T-cell (primary cell): ENCODE data around the gene SIPA1L2. TPM values are rescaled to one million over a fixed set of nuclear protein-coding genes. Genes with fewer than 3 reads are reported as not detected.

Experiments
- ATAC-seq, 4 experiments: fragments of 200-7000 bp in 3 of 4; fragments of 150-1000 bp in 1 of 4; cut with Tn5 transposase; replicated peaks in 1 of 4; 1 replicate in 3 of 4; 2 replicates in 1 of 4; pipeline ENCODE4 v1.10.0; 2021; ENCODE audit warnings: moderate library complexity in 3 of 4, mild to moderate bottlenecking in 2 of 4, moderate number of reproducible peaks in 1 of 4
- CTCF ChIA-PET, 2 donors: fragments of 300-600 bp; sonication (Branson Sonifier 250); formaldehyde crosslinking; loops; one replicate each; lab custom pipeline; 2022; ENCODE audit warnings: antibody characterized with exemption in 2 of 2; lab: Charles Lee
- POLR2A ChIA-PET, 2 donors: fragments of 300-600 bp; sonication (Branson Sonifier 250); formaldehyde crosslinking; loops; one replicate each; lab custom pipeline; 2022; ENCODE audit warnings: antibody characterized with exemption in 2 of 2; lab: Charles Lee
- DNase-seq, 35 experiments: peaks; one replicate each; pipeline versions ENCODE4 v3.0.0 to v3.0.0-alpha.2; 2013 to 2023
- H3K27ac ChIP-seq: one replicate; pipeline ENCODE4 v1.5.1; 2013; ENCODE audit warnings: low read length
- H3K27me3 ChIP-seq, 2 experiments: replicated peaks in 1 of 2; 1 replicate in 1 of 2; 2 replicates in 1 of 2; pipeline versions ENCODE4 v1.6.1 to v1.7.0; 2013; ENCODE audit warnings: low read length in 1 of 2, mixed read lengths in 1 of 2; ENCODE audit not compliant: control insufficient read depth in 2 of 2, insufficient read depth in 2 of 2; ENCODE audit errors: extremely low read depth in 1 of 2
- H3K36me3 ChIP-seq, 2 donors: 1 replicate in 1 of 2; 2 replicates in 1 of 2; pipeline versions ENCODE4 v1.6.1 to v1.7.0; 2013; ENCODE audit warnings: low read length in 1 of 2; ENCODE audit not compliant: control insufficient read depth in 2 of 2, insufficient read depth in 1 of 2; ENCODE audit errors: extremely low read depth in 1 of 2
- H3K4me1 ChIP-seq, 2 experiments: 1 replicate in 1 of 2; 2 replicates in 1 of 2; pipeline versions ENCODE4 v1.6.1 to v1.7.0; 2013; ENCODE audit warnings: low read length in 2 of 2, mixed read lengths in 1 of 2; ENCODE audit not compliant: insufficient read depth in 2 of 2, control insufficient read depth in 1 of 2; ENCODE audit errors: extremely low read depth in 1 of 2
- H3K4me3 ChIP-seq, 2 donors: 1 replicate in 1 of 2; 2 replicates in 1 of 2; pipeline versions ENCODE4 v1.5.1 to v1.7.0; 2013; ENCODE audit warnings: mild to moderate bottlenecking in 2 of 2, low read length in 1 of 2, moderate library complexity in 1 of 2; ENCODE audit not compliant: control insufficient read depth in 1 of 2; ENCODE audit errors: extremely low read depth in 1 of 2
- H3K9me3 ChIP-seq: 2 replicates; pipeline ENCODE4 v1.7.0; 2013
- H3K27ac Mint-ChIP-seq, 2 donors: one replicate each; pipeline ENCODE4 v1.8.0; 2020 to 2021; ENCODE audit warnings: mild to moderate bottlenecking in 2 of 2, mixed read lengths in 2 of 2
- H3K27me3 Mint-ChIP-seq, 2 donors: one replicate each; pipeline ENCODE4 v1.8.0; 2021 to 2022; ENCODE audit warnings: mixed read lengths in 2 of 2
- H3K36me3 Mint-ChIP-seq: one replicate; pipeline ENCODE4 v1.8.0; 2021; ENCODE audit warnings: mixed read lengths
- H3K4me1 Mint-ChIP-seq, 3 donors: one replicate each; pipeline ENCODE4 v1.8.0; 2020 to 2022; ENCODE audit warnings: mixed read lengths in 3 of 3, mild to moderate bottlenecking in 1 of 3
- H3K4me3 Mint-ChIP-seq, 3 donors: one replicate each; pipeline ENCODE4 v1.8.0; 2020 to 2022; ENCODE audit warnings: mild to moderate bottlenecking in 3 of 3, mixed read lengths in 3 of 3, moderate library complexity in 3 of 3
- H3K9me3 Mint-ChIP-seq, 3 donors: one replicate each; pipeline ENCODE4 v1.8.0; 2020 to 2022; ENCODE audit warnings: mixed read lengths in 3 of 3
- WGBS: methylation state at CpG from one replicate; pipeline ENCODE4 v1.1.5; 2013; ENCODE audit warnings: missing lambda C conversion rate; ENCODE audit not compliant: insufficient coverage; 5-methylcytosine and 5-hydroxymethylcytosine counted together
- total RNA-seq, 35 experiments: library from RNA in 6 of 35; stranded (reverse) in 6 of 35; fragments of 120-200 nt in 1 of 35; gene quantifications; one replicate each; pipeline versions ENCODE4 v1.2.1 to v1.2.4 and lab custom pipeline; 2013 to 2026

Gene SIPA1L2, protein sequence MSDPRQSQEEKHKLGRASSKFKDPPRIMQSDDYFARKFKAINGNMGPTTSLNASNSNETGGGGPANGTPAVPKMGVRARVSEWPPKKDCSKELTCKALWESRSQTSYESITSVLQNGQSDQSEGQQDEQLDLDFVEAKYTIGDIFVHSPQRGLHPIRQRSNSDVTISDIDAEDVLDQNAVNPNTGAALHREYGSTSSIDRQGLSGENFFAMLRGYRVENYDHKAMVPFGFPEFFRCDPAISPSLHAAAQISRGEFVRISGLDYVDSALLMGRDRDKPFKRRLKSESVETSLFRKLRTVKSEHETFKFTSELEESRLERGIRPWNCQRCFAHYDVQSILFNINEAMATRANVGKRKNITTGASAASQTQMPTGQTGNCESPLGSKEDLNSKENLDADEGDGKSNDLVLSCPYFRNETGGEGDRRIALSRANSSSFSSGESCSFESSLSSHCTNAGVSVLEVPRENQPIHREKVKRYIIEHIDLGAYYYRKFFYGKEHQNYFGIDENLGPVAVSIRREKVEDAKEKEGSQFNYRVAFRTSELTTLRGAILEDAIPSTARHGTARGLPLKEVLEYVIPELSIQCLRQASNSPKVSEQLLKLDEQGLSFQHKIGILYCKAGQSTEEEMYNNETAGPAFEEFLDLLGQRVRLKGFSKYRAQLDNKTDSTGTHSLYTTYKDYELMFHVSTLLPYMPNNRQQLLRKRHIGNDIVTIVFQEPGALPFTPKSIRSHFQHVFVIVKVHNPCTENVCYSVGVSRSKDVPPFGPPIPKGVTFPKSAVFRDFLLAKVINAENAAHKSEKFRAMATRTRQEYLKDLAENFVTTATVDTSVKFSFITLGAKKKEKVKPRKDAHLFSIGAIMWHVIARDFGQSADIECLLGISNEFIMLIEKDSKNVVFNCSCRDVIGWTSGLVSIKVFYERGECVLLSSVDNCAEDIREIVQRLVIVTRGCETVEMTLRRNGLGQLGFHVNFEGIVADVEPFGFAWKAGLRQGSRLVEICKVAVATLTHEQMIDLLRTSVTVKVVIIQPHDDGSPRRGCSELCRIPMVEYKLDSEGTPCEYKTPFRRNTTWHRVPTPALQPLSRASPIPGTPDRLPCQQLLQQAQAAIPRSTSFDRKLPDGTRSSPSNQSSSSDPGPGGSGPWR (N-terminal part only)
- 1 to 10 TPM in 4 of 5 donors, under 1 TPM in 1; 0.70 to 3.3 (median 1.2) TPM for total RNA-seq
- total RNA-seq (2013), result 4.0 TPM
- total RNA-seq (lab: John Stamatoyannopoulos, UW), result 0.96 to 151 (median 7.1) reads per million in 29 experiments

DNA sequence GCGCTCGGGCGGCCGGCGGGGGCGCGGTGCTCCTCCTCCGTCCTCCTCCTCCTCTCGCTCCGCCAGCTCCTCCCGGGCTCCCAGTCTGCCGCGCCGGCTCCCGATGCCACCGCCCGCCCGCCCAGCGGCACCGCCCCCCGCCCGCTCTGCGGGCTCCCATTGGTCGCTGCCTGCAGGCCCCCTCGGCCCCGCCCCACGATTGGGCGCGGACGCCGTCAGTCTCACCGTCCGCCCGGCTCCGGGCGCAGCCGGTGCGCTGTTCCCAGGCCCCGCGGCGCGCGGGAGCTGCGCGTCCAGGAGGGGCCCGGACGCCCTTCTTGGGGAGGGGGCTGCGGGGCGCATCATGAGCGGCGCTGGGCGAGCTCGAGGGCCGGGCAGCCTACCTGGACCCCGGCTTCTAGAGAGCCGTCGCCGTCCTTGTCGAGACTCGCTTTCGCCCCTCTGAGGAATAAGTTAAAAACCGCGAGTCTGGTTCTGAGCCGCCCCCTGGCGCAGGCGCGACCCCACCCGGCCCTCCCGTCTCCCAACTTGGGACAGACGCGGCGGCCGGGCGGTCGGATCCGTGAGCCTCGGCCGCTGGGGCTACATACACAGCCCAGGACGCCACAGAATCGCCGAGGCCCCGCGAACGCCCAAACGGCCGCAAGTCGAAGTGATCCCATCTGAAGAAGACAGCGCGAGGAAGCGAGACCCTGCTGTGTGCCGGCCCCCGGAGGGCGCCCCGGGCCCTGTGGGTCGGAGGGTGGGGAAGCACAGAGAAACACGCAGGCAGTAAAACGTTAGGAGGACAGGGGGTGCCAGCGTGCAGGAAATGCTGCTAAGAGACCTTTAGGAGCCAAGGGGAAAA, at the start of gene SIPA1L2:
TSS of gene SIPA1L2 (minus strand) at position 87 of the 847 bp plus-strand sequence. CDS start 114,794 bp downstream, outside the sequence.
- ATAC-seq (peak; percentile 95 to 98 (median 96)), DNase-seq (peak; percentile 55 to 92 (median 76))
- Mint-ChIP-seq H3K9me3 (no peaks in the 10 kb centered on the region), H3K36me3 (no peaks in the 10 kb centered on the region), H3K4me3 (peak within 1 kb of the TSS; percentile 80 to 89 (median 87)), H3K4me1 (peaks cover 21 to 28% (median 28%) of the 10 kb centered on the region in 3 donors), H3K27ac (peak within 1 kb of the TSS in 1 of 2 donors; percentile 34), H3K27me3 (peaks cover 25 to 29% of the 10 kb centered on the region in 2 donors)
- POLR2A ChIA-PET, result interaction anchor here in 1 of 2 donors (0.7 kb wide), 1 partner anchor 12 kb away, joined by 3 read pairs; no protein-coding TSS in a partner anchor
- Histone ChIP-seq H3K27ac (no peak within 1 kb of the TSS), H3K4me3 (peak within 1 kb of the TSS; percentile 65 to 66), H3K27me3 (peaks cover 0 to 18% of the 10 kb centered on the region in 2 experiments), H3K36me3 (no peaks in the 10 kb centered on the region), H3K4me1 (peaks cover 8 to 19% of the 10 kb centered on the region in 2 experiments), H3K9me3 (no peaks in the 10 kb centered on the region)
- CTCF ChIA-PET, result no interaction called here
- WGBS, result under 1% methylated on average over 93 of the region's 98 CpGs

DNA sequence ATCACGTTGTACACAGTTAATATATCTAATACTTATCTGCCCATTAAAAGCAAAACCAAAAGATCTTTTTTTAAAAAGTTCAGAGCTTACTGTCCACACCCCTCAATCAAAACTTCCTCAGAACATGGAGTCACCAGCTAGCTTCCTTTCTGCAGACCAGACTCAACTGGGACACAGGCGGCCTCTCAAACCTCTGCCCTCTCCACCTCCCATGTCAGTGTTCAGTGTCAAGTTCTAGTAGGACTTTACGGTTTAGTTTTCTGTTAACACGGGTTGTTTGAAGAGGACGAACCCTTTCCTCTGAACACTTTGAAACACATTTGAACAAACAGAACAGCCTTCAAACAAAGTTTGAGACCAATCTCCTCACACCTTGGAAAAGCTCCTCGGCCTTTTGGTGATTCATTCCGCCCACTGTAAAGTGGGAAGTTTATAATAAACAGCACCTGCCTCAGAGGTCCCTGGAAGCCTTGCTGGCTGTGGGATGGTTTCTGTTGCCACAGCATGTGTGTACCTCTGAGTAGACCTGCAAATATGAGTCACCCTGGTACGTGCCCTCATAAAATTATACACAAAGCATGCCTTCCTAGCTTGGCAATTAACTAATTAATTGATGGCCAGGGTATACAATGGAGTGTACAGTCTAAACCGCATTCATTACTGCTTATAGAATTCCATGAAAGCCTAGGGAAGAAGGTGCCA, 48.4 kb upstream of the SIPA1L2 start:
- Histone ChIP-seq H3K36me3 (no peaks in the 10 kb centered on the region), H3K4me1 (no peaks in the 10 kb centered on the region), H3K27ac (no peak overlapping the region), H3K27me3 (peaks cover 0 to 8% of the 10 kb centered on the region in 2 experiments), H3K4me3 (no peak overlapping the region), H3K9me3 (no peaks in the 10 kb centered on the region)
- Mint-ChIP-seq H3K27ac (no peak overlapping the region), H3K4me1 (no peaks in the 10 kb centered on the region), H3K27me3 (peaks cover 0 to 4% of the 10 kb centered on the region in 2 donors), H3K36me3 (no peaks in the 10 kb centered on the region), H3K9me3 (no peaks in the 10 kb centered on the region), H3K4me3 (no peak overlapping the region)
- DNase-seq (no peak), ATAC-seq (no peak)
- ChIA-PET CTCF (no interaction called here), POLR2A (no interaction called here)
- WGBS, result 67% methylated on average over 1 of the region's 9 CpGs

DNA sequence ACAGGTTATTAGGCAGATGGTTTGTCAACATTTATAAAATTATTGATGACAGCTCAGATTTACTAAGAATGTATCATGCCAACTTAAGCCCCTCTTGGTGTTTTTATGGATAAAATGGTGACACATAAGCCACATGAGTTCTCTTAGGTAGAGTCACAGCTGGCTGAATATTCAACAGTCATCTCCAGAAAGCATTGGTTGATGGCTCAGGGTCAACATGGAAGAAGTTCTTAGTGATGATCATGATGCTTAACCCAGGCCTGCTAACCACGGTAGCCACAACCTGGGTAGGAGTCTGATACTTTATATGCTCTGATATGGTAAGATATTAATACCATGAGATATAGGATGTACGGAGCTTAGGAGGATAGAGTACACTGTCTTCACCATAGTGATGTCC, 46.4 kb upstream of the SIPA1L2 start:
- peaks cover 0 to 6% of the 10 kb centered on the region in 2 experiments for H3K27me3 ChIP-seq
- 76% methylated on average over 2 of the region's 2 CpGs for WGBS
- no peaks in the 10 kb centered on the region for H3K4me1 Mint-ChIP-seq
- no peak for DNase-seq
- no peak overlapping the region for H3K4me3 ChIP-seq
- H3K27ac Mint-ChIP-seq, result no peak overlapping the region
- no peak overlapping the region for H3K27ac ChIP-seq
- no peaks in the 10 kb centered on the region for H3K4me1 ChIP-seq
- ATAC-seq, result no peak
- POLR2A ChIA-PET, result no interaction called here
- no peaks in the 10 kb centered on the region for H3K36me3 ChIP-seq
- H3K36me3 Mint-ChIP-seq, result no peaks in the 10 kb centered on the region
- CTCF ChIA-PET, result no interaction called here
- peaks cover 0 to 4% of the 10 kb centered on the region in 2 donors for H3K27me3 Mint-ChIP-seq
- no peaks in the 10 kb centered on the region for H3K9me3 Mint-ChIP-seq
- H3K4me3 Mint-ChIP-seq, result no peak overlapping the region
- no peaks in the 10 kb centered on the region for H3K9me3 ChIP-seq

DNA sequence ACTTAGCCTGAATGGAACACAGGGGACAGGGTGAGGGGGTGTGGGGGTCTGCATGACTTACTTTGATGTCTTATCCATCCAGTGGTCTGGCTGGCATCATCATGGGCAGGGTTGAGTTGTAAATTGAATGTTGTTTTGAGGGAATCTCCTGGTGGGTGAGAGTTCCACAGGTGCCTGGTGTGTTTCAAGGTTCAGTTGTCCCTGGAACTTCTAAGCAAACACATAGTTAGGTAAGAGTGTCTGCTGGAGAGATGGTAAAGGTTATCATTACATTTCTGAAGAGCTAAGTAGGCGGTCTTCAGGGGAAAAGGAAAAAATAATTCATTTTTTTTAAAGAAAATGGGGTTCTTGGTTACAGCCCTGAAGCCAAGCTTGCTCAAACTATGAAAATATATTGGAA, 46.0 kb upstream of the SIPA1L2 start:
- no peak overlapping the region for H3K4me3 Mint-ChIP-seq
- no peak for DNase-seq
- CTCF ChIA-PET, result no interaction called here
- no peaks in the 10 kb centered on the region for H3K36me3 Mint-ChIP-seq
- no peak for ATAC-seq
- no peaks in the 10 kb centered on the region for H3K36me3 ChIP-seq
- H3K9me3 ChIP-seq, result no peaks in the 10 kb centered on the region
- no peak overlapping the region for H3K4me3 ChIP-seq
- no peak overlapping the region for H3K27ac Mint-ChIP-seq
- H3K4me1 ChIP-seq, result no peaks in the 10 kb centered on the region
- no peaks in the 10 kb centered on the region for H3K9me3 Mint-ChIP-seq
- POLR2A ChIA-PET, result no interaction called here
- H3K27ac ChIP-seq, result no peak overlapping the region
- no peaks in the 10 kb centered on the region for H3K4me1 Mint-ChIP-seq
- WGBS, result 60% methylated on average over 1 of the region's 1 CpG
- peaks cover 0 to 4% of the 10 kb centered on the region in 2 donors for H3K27me3 Mint-ChIP-seq
- H3K27me3 ChIP-seq, result peaks cover 0 to 5% of the 10 kb centered on the region in 2 experiments

DNA sequence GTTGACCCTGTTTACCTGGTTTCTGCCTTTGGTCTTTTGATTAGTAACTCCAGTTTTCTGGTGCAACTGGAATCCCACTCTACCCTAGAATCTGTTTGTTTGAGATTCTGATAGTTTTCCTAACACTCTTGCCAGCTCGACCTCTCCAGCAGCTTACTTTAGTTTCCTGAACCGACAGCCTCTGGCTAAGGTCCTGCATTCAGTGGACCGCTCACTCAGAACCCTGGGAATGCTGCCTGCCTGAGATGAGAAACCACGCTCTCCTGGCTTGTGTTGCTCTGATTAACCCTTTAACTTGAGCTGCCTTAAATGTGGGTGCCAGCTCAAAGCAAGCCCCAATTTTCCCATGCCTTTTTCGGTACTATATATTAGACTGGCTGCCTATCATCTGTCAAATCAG, 45.3 kb upstream of the SIPA1L2 start:
- no peak overlapping the region for H3K4me3 ChIP-seq
- DNase-seq, result no peak
- Mint-ChIP-seq H3K4me3 (no peak overlapping the region), H3K4me1 (no peaks in the 10 kb centered on the region), H3K27ac (no peak overlapping the region), H3K36me3 (no peaks in the 10 kb centered on the region), H3K27me3 (peaks cover 2 to 4% of the 10 kb centered on the region in 2 donors), H3K9me3 (no peaks in the 10 kb centered on the region)
- no peaks in the 10 kb centered on the region for H3K4me1 ChIP-seq
- no peak overlapping the region for H3K27ac ChIP-seq
- ChIA-PET POLR2A (no interaction called here), CTCF (no interaction called here)
- no peak for ATAC-seq
- H3K27me3 ChIP-seq, result peaks cover 0 to 5% of the 10 kb centered on the region in 2 experiments
- H3K9me3 ChIP-seq, result no peaks in the 10 kb centered on the region
- H3K36me3 ChIP-seq, result no peaks in the 10 kb centered on the region
- 81% methylated on average over 5 of the region's 5 CpGs for WGBS
